Measurements from ENCODE around the gene AGAP5.
"Not testable (repeated sequence)": the region's sequence is repeated elsewhere in the genome, so short reads cannot be mapped to it uniquely, and the experiment has no call there.

DNA sequence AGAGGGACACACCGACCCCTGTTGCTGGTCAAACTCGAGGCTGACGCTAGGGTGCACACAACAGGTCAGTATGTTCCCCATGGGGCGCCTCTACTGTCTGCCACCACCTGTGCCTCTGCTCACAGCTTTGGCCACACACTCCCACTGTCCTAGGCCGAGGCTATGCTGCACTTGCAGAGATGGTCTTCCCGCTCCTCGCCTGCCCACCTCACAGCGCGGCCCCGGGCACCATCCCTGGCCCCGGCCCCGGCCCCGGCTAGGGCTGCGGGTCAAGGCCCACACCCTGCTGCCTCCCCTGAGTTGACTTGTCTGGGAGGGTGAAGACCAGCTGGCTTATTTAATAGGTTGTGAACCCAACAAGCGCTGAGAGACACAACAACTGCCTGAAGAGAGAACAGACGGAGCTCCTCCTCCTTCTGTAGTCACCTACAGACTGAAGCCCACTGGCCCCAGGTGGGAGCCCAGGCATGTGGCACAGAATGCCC lies at the start of gene AGAP5:
- not testable (repeated sequence) for TF ChIP-seq EZH2 (IDR thresholded peaks at IDR 0.05; ENCODE audit: insufficient read depth, poor library complexity, severe bottlenecking); EZH2phosphoT487 (IDR thresholded peaks at IDR 0.05; ENCODE audit: insufficient read depth, low read depth)
